IPS DF 19.7 (cell line): ENCODE measurements around the gene CENPVL1.
"Not testable (repeated sequence)": the region's sequence is repeated elsewhere in the genome, so short reads cannot be mapped to it uniquely, and the experiment has no call there.

Experiments
- DNase-seq: peaks from one replicate; pipeline ENCODE4 v3.0.0-alpha.2; 2013; ENCODE audit warnings: low read depth, low spot score

CENPVL1 gene

GRCh38 chrX:51710277-51711164, at the start of gene CENPVL1:
Gene CENPVL1, plus strand, starts transcription at chrX:51710512. Its CDS starts 0 bp downstream, at chrX:51710512.
- DNase-seq, result not testable (repeated sequence)

GRCh38 chrX:51665981-51666380, 44.3 kb upstream of the CENPVL1 start:
- no peak for DNase-seq

DNA sequence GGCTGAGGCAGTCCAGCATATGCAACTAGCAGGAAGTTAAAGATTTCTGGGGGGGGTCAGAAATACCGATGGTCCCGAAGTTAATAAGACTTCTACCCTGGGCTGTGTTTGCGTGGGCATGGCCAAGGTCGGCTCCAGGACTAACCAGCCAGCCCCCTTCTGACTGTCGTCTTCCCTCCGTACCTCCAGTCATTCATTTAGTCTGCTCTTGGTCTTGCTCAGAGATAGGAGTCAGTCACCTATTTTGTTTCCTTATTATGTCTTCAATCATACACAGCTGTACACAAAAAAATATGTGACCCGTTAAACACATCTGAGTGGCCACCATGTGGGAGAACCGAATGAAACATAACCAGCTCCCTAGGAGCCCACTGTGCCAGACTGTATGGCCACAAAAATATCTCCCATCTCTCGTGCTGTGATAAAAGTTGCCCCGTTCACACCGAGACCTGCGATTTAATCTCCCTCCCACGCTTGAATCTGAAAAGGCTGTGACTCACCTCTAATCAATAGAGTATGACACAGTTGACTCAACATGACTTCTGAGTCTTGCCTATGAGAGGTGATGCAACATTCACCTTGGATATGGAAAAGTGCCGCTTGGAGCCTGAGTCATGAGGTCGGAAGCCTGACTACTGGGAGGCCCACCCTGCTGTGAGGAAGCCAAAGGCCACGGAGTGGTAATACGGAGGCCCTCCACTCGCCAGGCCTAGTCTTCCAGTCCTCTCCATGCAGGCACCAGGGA, 30.5 kb upstream of the CENPVL1 start:
- DNase-seq, result not testable (repeated sequence)

GRCh38 chrX:51681808-51682719, 28.2 kb upstream of the CENPVL1 start:
- DNase-seq, result not testable (repeated sequence)

DNA sequence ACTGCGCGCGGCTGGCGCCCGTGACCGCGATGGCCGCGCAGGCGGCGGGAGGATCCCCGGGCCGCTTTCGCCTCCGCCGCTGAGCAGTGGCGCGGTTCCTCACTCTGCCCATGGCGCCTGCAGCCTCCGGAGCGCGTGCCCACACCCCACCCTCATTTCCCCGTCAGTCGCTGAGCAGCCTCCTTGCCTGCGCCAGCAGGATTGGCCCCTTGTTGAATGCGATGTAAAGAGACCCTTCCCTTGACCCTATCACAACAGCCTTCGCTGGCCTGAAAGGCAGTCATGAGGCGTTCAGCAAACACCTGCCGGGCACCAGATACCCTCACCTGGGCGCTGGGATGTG, 27.6 kb upstream of the CENPVL1 start, which contains the start of gene CENPVL2:
CENPVL2 (minus strand) TSS at position 112 of the 343 bp plus-strand sequence; CDS start at position 112, 0 bp downstream.
- DNase-seq, result not testable (repeated sequence)

GRCh38 chrX:51694254-51694653, 16.1 kb upstream of the CENPVL1 start:
- DNase-seq, result no peak

GRCh38 chrX:51697397-51697796, 12.9 kb upstream of the CENPVL1 start:
- DNase-seq, result no peak

GRCh38 chrX:51712943-51713647, 2.8 kb downstream of the CENPVL1 start:
- not testable (repeated sequence) for DNase-seq

DNA sequence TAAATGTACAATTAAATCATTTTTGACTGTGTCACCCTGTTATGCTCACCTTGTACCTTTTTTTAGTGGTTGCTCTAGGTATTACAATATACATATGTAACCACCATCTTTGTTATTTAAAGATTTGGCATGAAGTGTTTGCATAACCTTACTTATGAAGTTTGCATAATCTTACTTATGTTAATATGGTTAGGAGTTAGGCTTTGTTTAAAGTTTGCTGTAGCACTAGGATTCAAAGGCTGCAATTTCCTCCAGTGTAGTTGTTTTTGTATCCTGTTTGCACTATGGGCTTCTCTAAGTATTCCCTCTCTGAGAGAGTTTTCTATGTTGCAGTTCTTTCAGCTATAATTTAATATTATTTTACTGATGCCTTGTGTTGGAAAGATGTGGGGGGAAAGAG, 17.9 kb downstream of the CENPVL1 start:
- DNase-seq, result no peak

DNA sequence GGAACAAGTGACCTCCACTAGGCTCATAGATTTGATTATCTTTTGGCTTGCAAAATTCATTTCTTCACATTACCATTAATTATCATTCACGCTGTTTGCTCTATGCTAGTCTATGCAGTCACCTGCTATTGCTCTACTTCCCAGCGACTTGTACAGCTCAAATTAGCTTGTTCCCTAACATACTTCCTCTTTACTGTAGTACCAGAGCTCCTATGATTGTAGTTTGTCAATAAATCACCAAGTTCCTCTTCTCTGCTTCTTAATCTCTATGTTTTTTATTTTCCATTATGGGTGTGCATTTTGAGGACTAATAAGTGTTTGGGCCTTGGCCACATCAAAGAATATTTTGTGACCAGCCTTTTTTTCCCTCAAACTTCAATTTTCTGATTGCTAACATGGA, 26.8 kb downstream of the CENPVL1 start:
- no peak for DNase-seq

DNA sequence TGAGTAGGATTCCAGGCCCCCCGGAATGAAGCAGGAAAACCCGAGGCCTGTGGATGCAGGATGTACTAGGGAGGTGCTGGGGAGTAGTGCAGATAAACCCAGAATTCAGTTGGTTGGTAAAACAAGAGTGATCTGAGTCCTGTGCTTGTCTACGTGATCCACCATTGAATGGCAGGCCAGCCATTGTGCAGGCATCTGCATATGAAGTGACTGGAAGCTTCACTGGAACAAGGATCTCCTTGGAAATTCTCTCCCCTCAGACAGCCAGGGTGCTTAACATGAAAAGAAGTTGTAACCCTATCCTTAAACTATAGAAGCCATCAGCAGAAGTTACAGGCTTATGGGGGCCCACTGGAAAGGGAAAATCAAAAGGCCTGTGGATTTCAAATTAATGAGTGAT, 32.3 kb downstream of the CENPVL1 start:
- peak; percentile 50 for DNase-seq

DNA sequence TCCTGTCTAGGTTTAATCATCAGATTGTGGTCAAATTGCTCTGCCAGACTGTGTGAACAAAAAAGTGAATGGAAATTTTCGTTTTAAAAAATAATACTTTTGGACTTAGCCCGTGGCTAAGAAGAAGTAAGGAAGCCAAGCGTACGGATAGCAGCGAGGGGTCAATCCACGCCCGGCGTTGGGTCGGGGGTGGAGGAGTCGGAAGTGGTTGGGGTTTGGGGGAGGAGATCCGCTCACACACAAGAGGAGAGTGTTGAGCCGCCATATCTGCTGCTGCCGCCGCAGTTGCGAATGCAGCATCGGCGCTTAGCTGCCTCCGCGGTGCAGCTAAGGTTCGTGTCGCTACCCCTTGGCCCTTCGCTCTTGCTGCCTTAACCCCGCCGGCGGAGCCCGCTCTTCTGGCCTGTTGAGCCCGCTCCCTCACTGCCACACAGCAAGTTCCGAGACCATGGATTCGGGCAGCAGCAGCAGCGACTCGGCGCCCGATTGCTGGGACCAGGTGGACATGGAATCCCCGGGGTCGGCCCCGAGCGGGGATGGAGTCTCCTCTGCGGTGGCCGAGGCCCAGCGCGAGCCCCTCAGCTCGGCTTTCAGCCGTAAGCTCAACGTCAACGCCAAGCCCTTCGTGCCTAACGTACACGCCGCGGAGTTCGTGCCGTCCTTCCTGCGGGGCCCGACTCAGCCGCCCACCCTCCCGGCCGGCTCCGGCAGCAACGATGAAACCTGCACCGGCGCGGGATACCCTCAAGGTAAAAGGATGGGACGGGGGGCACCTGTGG, 33.1 kb downstream of the CENPVL1 start, which contains the start of gene GSPT2:
GSPT2 (plus strand) TSS at position 264 of the 779 bp plus-strand sequence; CDS start at position 449, 185 bp downstream.
- no peak for DNase-seq

GRCh38 chrX:51747671-51748070, 37.4 kb downstream of the CENPVL1 start:
- DNase-seq, result no peak

- no peak for DNase-seq
Observed at GRCh38 chrX:51759055-51759839, 48.9 kb downstream of the CENPVL1 start.

GRCh38 chrX:51760657-51761056, 50.3 kb downstream of the CENPVL1 start:
- DNase-seq, result no peak
